ENCODE results near the gene TNF. TPM values are rescaled to one million over a fixed set of nuclear protein-coding genes. Genes with fewer than 3 reads are reported as not detected.

The TNF gene
- total and polyA plus RNA-seq, 2 of the 13 experiments (the other 11 are each of a cell fraction or from before 2014, with no cell fraction given): not detected

GRCh38 chr6:31620586-31621319, 45.4 kb downstream of the TNF start, which contains the start of gene PRRC2A (continued):
- TF ChIP-seq ZNF264 (CRISPR knock-in tag; IDR thresholded peaks at IDR 0.05) (0 out of 2 replicates have a peak, but pooled peaks have one; percentile 0), ZNF770 (CRISPR knock-in tag; IDR thresholded peaks at IDR 0.05) (no peak; the same call in 1 of the 2 replicates), MTF2 (CRISPR knock-in tag; IDR thresholded peaks at IDR 0.05; ENCODE audit: borderline replicate concordance) (peak; percentile 93), RBM39 (IDR thresholded peaks at IDR 0.05; ENCODE audit: low read depth, low read length, poor library complexity, severe bottlenecking) (peak; percentile 44), PAXIP1 (CRISPR knock-in tag; conservative IDR thresholded peaks at IDR 0.05) (0 out of 2 replicates have a peak, but pooled peaks have one; percentile 6), KDM3A (CRISPR knock-in tag; IDR thresholded peaks at IDR 0.05; ENCODE audit: low read depth) (peak; percentile 29; the same call in 1 of the 2 replicates), ZNF484 (CRISPR knock-in tag; IDR thresholded peaks at IDR 0.05; ENCODE audit: borderline replicate concordance, low read depth) (no peak), ZNF136 (CRISPR knock-in tag; IDR thresholded peaks at IDR 0.05; ENCODE audit: low read depth) (0 out of 2 replicates have a peak, but pooled peaks have one; percentile 53), ZNF792 (CRISPR knock-in tag; IDR thresholded peaks at IDR 0.05) (peak; percentile 28; the same call in 1 of the 2 replicates), ZNF761 (CRISPR knock-in tag; conservative IDR thresholded peaks at IDR 0.05) (peak; percentile 32; the same call in 1 of the 2 replicates), ZMYM2 (CRISPR knock-in tag; IDR thresholded peaks at IDR 0.05) (no peak), ZFP91 (CRISPR knock-in tag; IDR thresholded peaks at IDR 0.05; ENCODE audit: borderline replicate concordance) (peak; percentile 66; the same call in 1 of the 2 replicates), ZBTB21 (CRISPR knock-in tag; IDR thresholded peaks at IDR 0.05) (no peak), ZBTB2 (CRISPR knock-in tag; IDR thresholded peaks at IDR 0.05; ENCODE audit: low read depth) (peak; percentile 99), MTF1 (CRISPR knock-in tag; IDR thresholded peaks at IDR 0.05) (no peak), MLLT10 (CRISPR knock-in tag; IDR thresholded peaks at IDR 0.05) (no peak), ZMAT5 (CRISPR knock-in tag; IDR thresholded peaks at IDR 0.05; ENCODE audit: borderline replicate concordance, low read depth) (no peak)
